Mucosa of descending colon (tissue), 3 donors: ENCODE data around the gene UQCRC1. TPM values are rescaled to one million over a fixed set of nuclear protein-coding genes. Genes with fewer than 3 reads are reported as not detected.

ENCODE experiments used
- ATAC-seq: fragments of 200-7000 bp; cut with Tn5 transposase; one replicate; pipeline ENCODE4 v1.9.1; 2020; ENCODE audit warnings: mild to moderate bottlenecking, moderate library complexity
- DNase-seq, 3 donors: peaks; one replicate each; pipeline ENCODE4 v3.0.0-alpha.2; 2020
- H3K36me3 ChIP-seq: fragments of 200-600 bp; one replicate; pipeline ENCODE4 v1.8.0; 2021; ENCODE audit warnings: low read depth, mild to moderate bottlenecking
- H3K4me1 ChIP-seq: fragments of 200-600 bp; one replicate; pipeline ENCODE4 v1.8.0; 2021; ENCODE audit warnings: low read depth, mild to moderate bottlenecking
- H3K4me3 ChIP-seq: fragments of 200-600 bp; one replicate; pipeline ENCODE4 v1.8.0; 2021; ENCODE audit warnings: mild to moderate bottlenecking
- H3K9me3 ChIP-seq: fragments of 200-600 bp; one replicate; pipeline ENCODE4 v1.8.0; 2021; ENCODE audit warnings: mild to moderate bottlenecking
- CTCF ChIP-seq: fragments of 200-600 bp; IDR thresholded peaks from one replicate; pipeline ENCODE4 v1.8.0; 2022; ENCODE audit warnings: antibody characterized with exemption, mild to moderate bottlenecking
- intact Hi-C, 2 donors: fragments of 100-400 bp; cut with DNase I in 1 of 2; cut with micrococcal nuclease in 1 of 2; formaldehyde crosslinking; loops; one replicate each; pipeline versions ENCODE4 v1.11.0 to v1.11.1; 2022; cut with DNase I, micrococcal nuclease
- total RNA-seq, 3 donors: library from RNA; stranded (reverse); fragmentation: NEBNext Ultra II Directional in 2 of 3; extraction: Animal tissue kit (Norgen Biotek cat#: 25700) in 2 of 3; gene quantifications; one replicate each; pipeline versions ENCODE4 v1.2.1 to v1.2.4, GENCODE V29; 2021 to 2023
- donor health status: DM: no; HTN: no; CAD: no; lungs with moderate emphysema.
- donor health status: DM: no; HTN: no; CAD: no.
- donor health status: DM: no; HTN: yes; CAD: no.

Gene UQCRC1
- total RNA-seq, 3 donors from 2014 or later = 384 to 562 (median 554) TPM

DNA sequence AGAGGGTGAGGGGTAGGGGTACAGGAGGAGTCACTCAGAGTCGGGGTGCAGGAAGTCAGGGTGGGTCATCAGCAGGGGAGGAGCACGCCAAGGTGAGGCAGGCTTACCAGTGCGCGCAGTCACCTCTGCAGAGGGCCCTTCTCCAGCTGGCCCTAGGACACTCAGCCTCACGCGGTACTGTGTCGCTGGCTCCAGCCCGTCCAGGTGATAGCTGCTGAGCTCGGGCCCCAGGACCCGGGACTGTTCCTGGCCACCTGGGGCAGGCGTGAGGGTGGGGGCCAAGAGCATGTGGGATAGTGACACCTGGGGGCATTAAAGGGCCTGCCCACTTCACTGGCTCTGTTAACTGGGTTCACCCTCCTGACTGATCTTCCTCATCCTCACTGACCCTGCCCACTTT lies 21.8 kb downstream of the UQCRC1 start:
- Histone ChIP-seq H3K4me1 (no peaks in the 10 kb centered on the region), H3K4me3 (no peak overlapping the region), H3K36me3 (no peaks in the 10 kb centered on the region), H3K9me3 (no peaks in the 10 kb centered on the region)
- TF ChIP-seq CTCF = no peak
- DNase-seq = no peak
- intact Hi-C loops = no loop called here
- ATAC-seq = no peak

DNA sequence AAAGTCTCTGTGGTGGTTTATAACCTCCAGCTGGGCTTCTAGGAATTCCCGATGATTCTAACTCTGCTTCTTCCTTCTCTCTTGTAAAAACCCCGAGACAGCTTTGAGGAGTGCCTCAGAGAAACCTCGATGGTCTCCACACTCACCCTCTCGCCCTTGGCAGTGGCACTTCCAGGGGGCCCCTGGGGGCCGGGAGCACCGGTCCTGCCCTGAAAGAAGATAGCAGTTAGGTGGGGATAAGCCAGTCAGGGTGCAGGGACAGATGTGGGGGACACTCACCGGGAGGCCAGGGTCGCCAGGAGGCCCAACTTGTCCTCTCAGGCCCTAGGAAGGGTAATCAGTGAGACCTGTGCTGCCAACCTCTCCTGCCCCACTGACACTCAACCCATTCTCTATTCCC lies 24.0 kb downstream of the UQCRC1 start:
- no peak overlapping the region for H3K4me3 ChIP-seq
- H3K4me1 ChIP-seq = no peaks in the 10 kb centered on the region
- DNase-seq = no peak
- no peak for ATAC-seq
- H3K9me3 ChIP-seq = no peaks in the 10 kb centered on the region
- no peak for TF ChIP-seq CTCF
- no peaks in the 10 kb centered on the region for H3K36me3 ChIP-seq
- intact Hi-C loops = no loop called here

DNA sequence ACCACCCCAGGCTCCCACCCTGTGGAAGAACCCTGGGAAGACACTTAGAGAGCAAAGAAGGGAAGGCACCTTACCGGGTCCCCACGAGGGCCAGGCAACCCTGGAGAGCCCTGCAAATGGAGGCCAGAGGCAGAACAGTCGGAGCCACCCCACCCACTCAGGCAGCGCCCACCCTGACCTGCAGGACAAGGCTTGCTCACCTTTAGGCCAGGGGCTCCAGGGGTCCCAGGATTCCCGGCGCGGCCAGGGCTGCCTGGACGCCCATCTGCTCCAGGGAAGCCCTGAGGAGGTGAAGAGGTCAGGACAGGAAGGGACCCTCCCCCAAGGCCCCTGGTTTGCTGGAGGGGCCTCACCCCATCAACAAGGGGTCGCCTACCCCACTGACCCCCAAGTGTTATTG lies 24.6 kb downstream of the UQCRC1 start:
- DNase-seq (no peak), ATAC-seq (no peak)
- Histone ChIP-seq H3K4me3 (no peak overlapping the region), H3K9me3 (no peaks in the 10 kb centered on the region), H3K4me1 (no peaks in the 10 kb centered on the region), H3K36me3 (no peaks in the 10 kb centered on the region)
- intact Hi-C loops = no loop called here
- TF ChIP-seq CTCF = no peak

- no peaks in the 10 kb centered on the region for H3K4me1 ChIP-seq
- no peak for TF ChIP-seq CTCF
- intact Hi-C loops = no loop called here
- no peak overlapping the region for H3K4me3 ChIP-seq
- DNase-seq (no peak), ATAC-seq (no peak)
- H3K36me3 ChIP-seq = no peaks in the 10 kb centered on the region
- no peaks in the 10 kb centered on the region for H3K9me3 ChIP-seq
Observed at GRCh38 chr3:48581621-48582481, 27.6 kb downstream of the UQCRC1 start.

DNA sequence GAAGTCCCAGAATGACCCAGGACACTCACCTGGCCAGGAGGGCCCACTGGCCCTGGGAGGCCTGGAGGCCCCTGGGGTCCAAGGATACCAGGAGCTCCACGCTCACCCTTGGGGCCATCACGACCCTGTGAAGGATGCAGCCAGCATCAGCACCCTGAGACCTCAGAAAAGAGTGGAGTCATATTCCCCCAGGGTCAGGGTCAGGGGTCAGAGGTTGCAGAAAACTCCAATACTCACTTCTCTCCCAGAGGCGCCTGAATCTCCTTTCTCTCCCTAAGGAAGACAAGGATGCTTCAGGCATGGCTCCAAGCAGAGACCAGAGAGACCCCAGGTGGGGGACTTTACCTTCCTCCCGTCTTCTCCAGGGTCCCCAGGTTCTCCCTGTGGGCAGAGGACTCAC lies 32.8 kb downstream of the UQCRC1 start:
- DNase-seq (no peak), ATAC-seq (no peak)
- H3K4me3 ChIP-seq = no peak overlapping the region
- no peaks in the 10 kb centered on the region for H3K4me1 ChIP-seq
- TF ChIP-seq CTCF = no peak
- no peaks in the 10 kb centered on the region for H3K9me3 ChIP-seq
- H3K36me3 ChIP-seq = no peaks in the 10 kb centered on the region
- intact Hi-C loops = no loop called here

GRCh38 chr3:48575366-48575765 lies 34.1 kb downstream of the UQCRC1 start:
- TF ChIP-seq CTCF = no peak
- intact Hi-C loops = no loop called here

More at GRCh38 chr3:48575366-48575765, 34.1 kb downstream of the UQCRC1 start:
- Histone ChIP-seq H3K4me3 (no peak overlapping the region), H3K36me3 (no peaks in the 10 kb centered on the region), H3K4me1 (no peaks in the 10 kb centered on the region), H3K9me3 (no peaks in the 10 kb centered on the region)
- DNase-seq = no peak
- ATAC-seq = no peak
